Stimulated activated CD4-positive, alpha-beta T cell treated with anti-CD3 and anti-CD28 coated beads, TNF-alpha, amount 100 ng/mL, for 1 hour (primary cell): ENCODE measurements around the gene MAPK1IP1L.

Experiments
- DNase-seq, 3 donors: peaks; one replicate each; pipeline ENCODE4 v3.0.0-alpha.2; 2020; ENCODE audit warnings: low read depth in 3 of 3, low spot score in 1 of 3

MAPK1IP1L gene

GRCh38 chr14:55094292-55095157 is 43.1 kb downstream of the MAPK1IP1L start:
- DNase-seq, result no peak

GRCh38 chr14:55097881-55098560 is 46.6 kb downstream of the MAPK1IP1L start:
- DNase-seq, result peak in 1 of 3 donors; percentile 10

- no peak for DNase-seq
Observed at GRCh38 chr14:55098561-55098898, 47.1 kb downstream of the MAPK1IP1L start.

GRCh38 chr14:55099756-55100155 is 48.3 kb downstream of the MAPK1IP1L start:
- no peak for DNase-seq

- DNase-seq, result no peak
Observed at GRCh38 chr14:55101698-55102097, 50.3 kb downstream of the MAPK1IP1L start.

- DNase-seq, result no peak
Observed at GRCh38 chr14:55102141-55102621, 50.7 kb downstream of the MAPK1IP1L start.

GRCh38 chr14:55103005-55103640 is 51.7 kb downstream of the MAPK1IP1L start:
- peak; percentile 13 to 25 (median 18) for DNase-seq

- no peak for DNase-seq
Observed at GRCh38 chr14:55103971-55104954, 52.8 kb downstream of the MAPK1IP1L start.

- DNase-seq, result no peak
Observed at GRCh38 chr14:55105991-55106390, 54.5 kb downstream of the MAPK1IP1L start.

GRCh38 chr14:55107766-55108554 is 56.5 kb downstream of the MAPK1IP1L start:
- DNase-seq, result no peak

GRCh38 chr14:55109836-55110235 is 58.4 kb downstream of the MAPK1IP1L start:
- no peak for DNase-seq

- DNase-seq, result no peak
Observed at GRCh38 chr14:55111122-55111708, 59.8 kb downstream of the MAPK1IP1L start.

- DNase-seq, result no peak
Observed at GRCh38 chr14:55114720-55115119, 63.3 kb downstream of the MAPK1IP1L start.

- no peak for DNase-seq
Observed at GRCh38 chr14:55115460-55115859, 64.0 kb downstream of the MAPK1IP1L start.

GRCh38 chr14:55115861-55116245 is 64.4 kb downstream of the MAPK1IP1L start:
- DNase-seq, result no peak

GRCh38 chr14:55116246-55117030 is 65.0 kb downstream of the MAPK1IP1L start:
- no peak for DNase-seq

- DNase-seq, result no peak
Observed at GRCh38 chr14:55117803-55118441, 66.5 kb downstream of the MAPK1IP1L start.

- DNase-seq, result no peak
Observed at GRCh38 chr14:55118761-55119160, 67.3 kb downstream of the MAPK1IP1L start.
